Hepatocyte (in vitro differentiated cells): ENCODE data around the gene CIAPIN1.

Experiments
- EZH2phosphoT487 ChIP-seq: fragments of 200-600 bp; sonication (generic); IDR thresholded peaks from one replicate; pipeline ENCODE4 v1.6.1; 2018; ENCODE audit warnings: antibody characterized with exemption, mild to moderate bottlenecking, low read depth, moderate library complexity; ENCODE audit not compliant: unreplicated experiment, severe bottlenecking
- TF ChIP-seq, protein P1 (sequence below): fragments of 200-600 bp; sonication (generic); IDR thresholded peaks from 2 replicates; pipeline ENCODE4 v1.5.1; 2016; ENCODE audit warnings: antibody characterized with exemption, mild to moderate bottlenecking; ENCODE audit not compliant: poor library complexity

DNA sequence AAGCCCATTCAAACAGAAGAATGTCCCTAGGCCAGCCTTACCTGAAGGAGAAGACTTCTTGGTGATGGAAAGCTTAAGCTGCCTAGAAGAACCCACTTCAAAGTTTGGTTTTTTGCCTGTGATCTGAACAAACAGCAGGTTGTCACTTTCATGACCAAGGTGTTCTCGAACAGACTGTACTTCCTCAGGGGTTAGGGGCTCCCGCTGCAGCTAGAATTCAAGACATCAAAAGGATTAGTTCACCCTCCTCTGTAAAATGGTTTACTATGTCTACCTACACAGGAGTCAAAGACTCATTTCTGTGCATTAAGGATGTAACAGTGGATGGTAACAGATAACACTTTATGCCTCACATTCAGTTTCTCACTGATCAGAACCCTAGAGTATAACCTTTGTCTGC, 13.2 kb downstream of the CIAPIN1 start:
- TF ChIP-seq, protein P1, sequence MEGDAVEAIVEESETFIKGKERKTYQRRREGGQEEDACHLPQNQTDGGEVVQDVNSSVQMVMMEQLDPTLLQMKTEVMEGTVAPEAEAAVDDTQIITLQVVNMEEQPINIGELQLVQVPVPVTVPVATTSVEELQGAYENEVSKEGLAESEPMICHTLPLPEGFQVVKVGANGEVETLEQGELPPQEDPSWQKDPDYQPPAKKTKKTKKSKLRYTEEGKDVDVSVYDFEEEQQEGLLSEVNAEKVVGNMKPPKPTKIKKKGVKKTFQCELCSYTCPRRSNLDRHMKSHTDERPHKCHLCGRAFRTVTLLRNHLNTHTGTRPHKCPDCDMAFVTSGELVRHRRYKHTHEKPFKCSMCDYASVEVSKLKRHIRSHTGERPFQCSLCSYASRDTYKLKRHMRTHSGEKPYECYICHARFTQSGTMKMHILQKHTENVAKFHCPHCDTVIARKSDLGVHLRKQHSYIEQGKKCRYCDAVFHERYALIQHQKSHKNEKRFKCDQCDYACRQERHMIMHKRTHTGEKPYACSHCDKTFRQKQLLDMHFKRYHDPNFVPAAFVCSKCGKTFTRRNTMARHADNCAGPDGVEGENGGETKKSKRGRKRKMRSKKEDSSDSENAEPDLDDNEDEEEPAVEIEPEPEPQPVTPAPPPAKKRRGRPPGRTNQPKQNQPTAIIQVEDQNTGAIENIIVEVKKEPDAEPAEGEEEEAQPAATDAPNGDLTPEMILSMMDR: no peak
- no peak for TF ChIP-seq EZH2phosphoT487
